GM21360 (cell line): Measurements from ENCODE around the gene SH2B3.

Source experiments
- ATAC-seq: cut with Tn5 transposase; IDR thresholded peaks from one replicate; pipeline ENCODE4 v1.9.1; 2021; ENCODE audit warnings: mild to moderate bottlenecking, moderate library complexity; ENCODE audit not compliant: unreplicated experiment

The SH2B3 gene

GRCh38 chr12:111408686-111409402 lies 3.1 kb downstream of the SH2B3 start:
- no peak for ATAC-seq

- no peak for ATAC-seq
These were observed 3.7 kb downstream of the SH2B3 start for GRCh38 chr12:111409403-111409779.

- no peak for ATAC-seq
These were observed 4.2 kb downstream of the SH2B3 start for GRCh38 chr12:111409780-111410430.

- ATAC-seq = no peak
These were observed 4.9 kb downstream of the SH2B3 start for GRCh38 chr12:111410431-111411184.

GRCh38 chr12:111411185-111411764 lies 5.6 kb downstream of the SH2B3 start:
- ATAC-seq = no peak

- no peak for ATAC-seq
These were observed 6.5 kb downstream of the SH2B3 start for GRCh38 chr12:111412007-111412829.

GRCh38 chr12:111412830-111413441 lies 7.2 kb downstream of the SH2B3 start:
- ATAC-seq = no peak

- ATAC-seq = no peak
These were observed 7.8 kb downstream of the SH2B3 start for GRCh38 chr12:111413442-111414086.

GRCh38 chr12:111414711-111415252 lies 9.1 kb downstream of the SH2B3 start:
- no peak for ATAC-seq

- no peak for ATAC-seq
These were observed 11.6 kb downstream of the SH2B3 start for GRCh38 chr12:111417290-111417689.

GRCh38 chr12:111417784-111418593 lies 12.3 kb downstream of the SH2B3 start:
- ATAC-seq = no peak

- no peak for ATAC-seq
These were observed 12.8 kb downstream of the SH2B3 start for GRCh38 chr12:111418594-111418880.

- no peak for ATAC-seq
These were observed 14.1 kb downstream of the SH2B3 start for GRCh38 chr12:111419784-111420183.

GRCh38 chr12:111420494-111420893 lies 14.8 kb downstream of the SH2B3 start:
- no peak for ATAC-seq

GRCh38 chr12:111424189-111424792 lies 18.6 kb downstream of the SH2B3 start:
- ATAC-seq = no peak

GRCh38 chr12:111424793-111425251 lies 19.1 kb downstream of the SH2B3 start:
- ATAC-seq = no peak

GRCh38 chr12:111425655-111426054 lies 19.9 kb downstream of the SH2B3 start:
- no peak for ATAC-seq
